ENCODE measurements around the gene RAD51D.

GRCh38 chr17:35164716-35165115 is 45.1 kb upstream of the RAD51D start:
- TF ChIP-seq, protein P1, sequence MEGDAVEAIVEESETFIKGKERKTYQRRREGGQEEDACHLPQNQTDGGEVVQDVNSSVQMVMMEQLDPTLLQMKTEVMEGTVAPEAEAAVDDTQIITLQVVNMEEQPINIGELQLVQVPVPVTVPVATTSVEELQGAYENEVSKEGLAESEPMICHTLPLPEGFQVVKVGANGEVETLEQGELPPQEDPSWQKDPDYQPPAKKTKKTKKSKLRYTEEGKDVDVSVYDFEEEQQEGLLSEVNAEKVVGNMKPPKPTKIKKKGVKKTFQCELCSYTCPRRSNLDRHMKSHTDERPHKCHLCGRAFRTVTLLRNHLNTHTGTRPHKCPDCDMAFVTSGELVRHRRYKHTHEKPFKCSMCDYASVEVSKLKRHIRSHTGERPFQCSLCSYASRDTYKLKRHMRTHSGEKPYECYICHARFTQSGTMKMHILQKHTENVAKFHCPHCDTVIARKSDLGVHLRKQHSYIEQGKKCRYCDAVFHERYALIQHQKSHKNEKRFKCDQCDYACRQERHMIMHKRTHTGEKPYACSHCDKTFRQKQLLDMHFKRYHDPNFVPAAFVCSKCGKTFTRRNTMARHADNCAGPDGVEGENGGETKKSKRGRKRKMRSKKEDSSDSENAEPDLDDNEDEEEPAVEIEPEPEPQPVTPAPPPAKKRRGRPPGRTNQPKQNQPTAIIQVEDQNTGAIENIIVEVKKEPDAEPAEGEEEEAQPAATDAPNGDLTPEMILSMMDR (IDR thresholded peaks at IDR 0.05; ENCODE audit: insufficient read depth, low read length) = no peak
- TF ChIP-seq POLR2AphosphoS5 (IDR thresholded peaks at IDR 0.05; ENCODE audit: low read depth) (no peak), GABPA (IDR thresholded peaks at IDR 0.05; ENCODE audit: low read depth) (no peak), REST (IDR thresholded peaks at IDR 0.05; ENCODE audit: insufficient replicate concordance, low read depth) (no peak), SPI1 (IDR thresholded peaks at IDR 0.05; ENCODE audit: borderline replicate concordance, low read depth) (no peak)
